SK-N-SH treated with all-trans-retinoic acid at 6 μM for 48 hours (cell line): Measurements from ENCODE around the gene SIX5.
A peak's percentile ranks its signal among the peaks of the same experiment; 100 is the strongest.

Experiments
- ATAC-seq: fragments of 200-7000 bp; cut with Tn5 transposase; 3 replicates; pipeline ENCODE4 v1.9.1; 2020; ENCODE audit warnings: mild to moderate bottlenecking, moderate library complexity
- ARNTL ChIP-seq: fragments of 450-650 bp; formaldehyde crosslinking; IDR thresholded peaks from 2 replicates; pipeline ENCODE4 v1.5.0; 2020; ENCODE audit warnings: low read depth, mild to moderate bottlenecking, moderate library complexity, borderline replicate concordance
- BACH2 ChIP-seq: fragments of 250-450 bp; sonication (Bioruptor Pico); IDR thresholded peaks from 2 replicates; pipeline ENCODE4 v1.9.0; 2021; ENCODE audit warnings: mild to moderate bottlenecking, borderline replicate concordance
- CSDC2 ChIP-seq: fragments of 250-450 bp; sonication (Bioruptor Pico); IDR thresholded peaks from 2 replicates; pipeline ENCODE4 v1.5.0; 2020; ENCODE audit warnings: mild to moderate bottlenecking, moderate library complexity
- CSRNP3 ChIP-seq: fragments of 250-450 bp; sonication (Bioruptor Pico); IDR thresholded peaks from 2 replicates; pipeline ENCODE4 v1.5.1; 2021; ENCODE audit warnings: mild to moderate bottlenecking, moderate library complexity
- ESRRG ChIP-seq: fragments of 250-450 bp; sonication (Bioruptor Pico); IDR thresholded peaks from 2 replicates; pipeline ENCODE4 v1.6.1; 2021; ENCODE audit warnings: mild to moderate bottlenecking
- GLIS3 ChIP-seq: fragments of 250-450 bp; sonication (Bioruptor Pico); IDR thresholded peaks from 2 replicates; pipeline ENCODE4 v1.5.0; 2020; ENCODE audit warnings: mild to moderate bottlenecking, moderate library complexity
- ISL1 ChIP-seq: fragments of 250-450 bp; sonication (Bioruptor Pico); IDR thresholded peaks from 2 replicates; pipeline ENCODE4 v2.1.2; 2022; ENCODE audit warnings: mild to moderate bottlenecking, moderate library complexity
- OSR1 ChIP-seq: fragments of 250-450 bp; sonication (Bioruptor Pico); IDR thresholded peaks from 2 replicates; pipeline ENCODE4 v1.8.0; 2022; ENCODE audit warnings: moderate library complexity, mild to moderate bottlenecking, inconsistent platforms
- PATZ1 ChIP-seq: fragments of 250-450 bp; sonication (Bioruptor Pico); IDR thresholded peaks from 2 replicates; pipeline ENCODE4 v1.8.0; 2020; ENCODE audit warnings: mild to moderate bottlenecking, moderate library complexity, borderline replicate concordance
- POU6F1 ChIP-seq: fragments of 250-450 bp; sonication (Bioruptor Pico); IDR thresholded peaks from 2 replicates; pipeline ENCODE4 v1.8.0; 2021; ENCODE audit warnings: low read depth, mild to moderate bottlenecking, moderate library complexity, borderline replicate concordance
- PPARA ChIP-seq: fragments of 250-450 bp; sonication (Bioruptor Pico); IDR thresholded peaks from 2 replicates; pipeline ENCODE4 v1.5.0; 2020; ENCODE audit warnings: mild to moderate bottlenecking, borderline replicate concordance
- RARB ChIP-seq: fragments of 250-450 bp; sonication (Bioruptor Pico); IDR thresholded peaks from 2 replicates; pipeline ENCODE4 v1.8.0; 2021; ENCODE audit warnings: mild to moderate bottlenecking, moderate library complexity
- SNAI2 ChIP-seq: fragments of 250-450 bp; sonication (Bioruptor Pico); IDR thresholded peaks from 2 replicates; pipeline ENCODE4 v1.5.0; 2020; ENCODE audit warnings: mild to moderate bottlenecking, moderate library complexity
- TCF4 ChIP-seq: fragments of 250-450 bp; sonication (Bioruptor Pico); IDR thresholded peaks from 2 replicates; pipeline ENCODE4 v1.8.0; 2021; ENCODE audit warnings: mild to moderate bottlenecking, moderate library complexity, borderline replicate concordance
- TSHZ2 ChIP-seq: fragments of 250-450 bp; sonication (Bioruptor Pico); IDR thresholded peaks from 2 replicates; pipeline ENCODE4 v1.5.0; 2020; ENCODE audit warnings: mild to moderate bottlenecking, moderate library complexity
- ZC3H10 ChIP-seq: fragments of 250-450 bp; sonication (Bioruptor Pico); IDR thresholded peaks from 2 replicates; pipeline ENCODE4 v1.5.1; 2021; ENCODE audit warnings: mild to moderate bottlenecking, moderate library complexity
- ZFP3 ChIP-seq: fragments of 250-450 bp; sonication (Bioruptor Pico); IDR thresholded peaks from 2 replicates; pipeline ENCODE4 v1.5.0; 2020; ENCODE audit warnings: mild to moderate bottlenecking, moderate library complexity
- ZNF70 ChIP-seq: fragments of 450-650 bp; formaldehyde crosslinking; IDR thresholded peaks from 2 replicates; pipeline ENCODE4 v1.5.0; 2020; ENCODE audit warnings: mild to moderate bottlenecking, moderate library complexity
- ZNF8 ChIP-seq: fragments of 450-650 bp; formaldehyde crosslinking; IDR thresholded peaks from 2 replicates; pipeline ENCODE4 v1.5.0; 2020; ENCODE audit warnings: mild to moderate bottlenecking, moderate library complexity

SIX5 gene

GRCh38 chr19:45782162-45782691 is 13.2 kb upstream of the SIX5 start, which contains the start of gene DMPK:
DMPK (minus strand) TSS chr19:45782490; CDS start chr19:45782352, 138 bp downstream.
- peak; percentile 46 for ATAC-seq
- no peak for TF ChIP-seq ESRRG (CRISPR knock-in tag)
- peak; percentile 37; the same call in 1 of the 2 replicates for TF ChIP-seq GLIS3 (CRISPR knock-in tag)
- no peak for TF ChIP-seq ZNF70 (CRISPR knock-in tag)
- no peak for TF ChIP-seq ARNTL (CRISPR knock-in tag)
- no peak for TF ChIP-seq TCF4 (CRISPR knock-in tag)
- no peak for TF ChIP-seq ZC3H10 (CRISPR knock-in tag)
- TF ChIP-seq, all 23 proteins: peak for 1

GRCh38 chr19:45781214-45782161 is 12.4 kb upstream of the SIX5 start:
- no peak for TF ChIP-seq OSR1 (CRISPR knock-in tag)
- TF ChIP-seq ZFP3 (CRISPR knock-in tag): no peak
- TF ChIP-seq ZNF8 (CRISPR knock-in tag): no peak
- TF ChIP-seq POU6F1: no peak
- no peak for TF ChIP-seq SNAI2 (CRISPR knock-in tag)
- no peak for TF ChIP-seq GLIS3 (CRISPR knock-in tag)
- no peak for TF ChIP-seq PPARA (CRISPR knock-in tag)
- TF ChIP-seq ZNF70 (CRISPR knock-in tag): no peak
- no peak for TF ChIP-seq BACH2 (CRISPR knock-in tag)
- TF ChIP-seq ESRRG (CRISPR knock-in tag): no peak
- TF ChIP-seq RARB (CRISPR knock-in tag): no peak
- TF ChIP-seq TCF4 (CRISPR knock-in tag): no peak
- TF ChIP-seq PATZ1 (CRISPR knock-in tag): no peak
- no peak for TF ChIP-seq CSRNP3 (CRISPR knock-in tag)
- no peak for TF ChIP-seq ZC3H10 (CRISPR knock-in tag)
- TF ChIP-seq ARNTL (CRISPR knock-in tag): no peak
- peak; percentile 5 for ATAC-seq

- no peak for ATAC-seq
- TF ChIP-seq ZFP3 (CRISPR knock-in tag) (no peak), GLIS3 (CRISPR knock-in tag) (no peak), POU6F1 (no peak), TSHZ2 (CRISPR knock-in tag) (no peak), ISL1 (no peak), CSRNP3 (CRISPR knock-in tag) (no peak), ZNF8 (CRISPR knock-in tag) (no peak), PPARA (CRISPR knock-in tag) (no peak), CSDC2 (CRISPR knock-in tag) (no peak), OSR1 (CRISPR knock-in tag) (no peak)
Observed at GRCh38 chr19:45780448-45781213, 11.6 kb upstream of the SIX5 start.
